Astrocyte (in vitro differentiated cells and primary cell): ENCODE results near the gene GNAO1.

Experiments
- EZH2 ChIP-seq: IDR thresholded peaks from 2 replicates; pipeline ENCODE4 v1.6.1; 2012; ENCODE audit warnings: mild to moderate bottlenecking, low read length, inconsistent platforms; ENCODE audit not compliant: insufficient read depth
- TF ChIP-seq, protein P1 (sequence below): IDR thresholded peaks from 2 replicates; pipeline ENCODE4 v1.5.1; 2011; ENCODE audit warnings: low read depth, mild to moderate bottlenecking, inconsistent platforms, low read length, moderate library complexity; ENCODE audit not compliant: insufficient read depth

DNA sequence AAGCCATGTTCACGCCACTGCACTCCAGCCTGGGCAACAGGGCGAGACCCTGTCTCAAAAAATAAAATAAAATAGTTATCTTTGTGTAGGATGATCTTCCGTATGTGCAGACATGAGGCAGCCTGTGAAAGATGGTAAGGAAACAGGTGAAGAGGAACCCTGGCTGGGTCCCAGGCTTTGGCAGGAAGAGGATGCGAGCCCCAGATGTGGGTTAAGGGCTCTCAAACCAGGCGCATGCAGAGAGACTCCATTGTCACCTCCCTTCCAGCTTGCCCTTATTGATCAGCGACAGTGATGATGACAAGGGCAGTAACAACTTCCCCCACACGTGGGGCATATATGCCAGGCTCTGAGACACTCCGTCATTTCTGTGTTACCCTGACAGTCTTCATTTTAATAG, 106.8 kb downstream of the GNAO1 start:
- TF ChIP-seq, protein P1, sequence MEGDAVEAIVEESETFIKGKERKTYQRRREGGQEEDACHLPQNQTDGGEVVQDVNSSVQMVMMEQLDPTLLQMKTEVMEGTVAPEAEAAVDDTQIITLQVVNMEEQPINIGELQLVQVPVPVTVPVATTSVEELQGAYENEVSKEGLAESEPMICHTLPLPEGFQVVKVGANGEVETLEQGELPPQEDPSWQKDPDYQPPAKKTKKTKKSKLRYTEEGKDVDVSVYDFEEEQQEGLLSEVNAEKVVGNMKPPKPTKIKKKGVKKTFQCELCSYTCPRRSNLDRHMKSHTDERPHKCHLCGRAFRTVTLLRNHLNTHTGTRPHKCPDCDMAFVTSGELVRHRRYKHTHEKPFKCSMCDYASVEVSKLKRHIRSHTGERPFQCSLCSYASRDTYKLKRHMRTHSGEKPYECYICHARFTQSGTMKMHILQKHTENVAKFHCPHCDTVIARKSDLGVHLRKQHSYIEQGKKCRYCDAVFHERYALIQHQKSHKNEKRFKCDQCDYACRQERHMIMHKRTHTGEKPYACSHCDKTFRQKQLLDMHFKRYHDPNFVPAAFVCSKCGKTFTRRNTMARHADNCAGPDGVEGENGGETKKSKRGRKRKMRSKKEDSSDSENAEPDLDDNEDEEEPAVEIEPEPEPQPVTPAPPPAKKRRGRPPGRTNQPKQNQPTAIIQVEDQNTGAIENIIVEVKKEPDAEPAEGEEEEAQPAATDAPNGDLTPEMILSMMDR, result no peak
- no peak for TF ChIP-seq EZH2
